Upper lobe of right lung (tissue), 1 donor: ENCODE data around the gene ACSL4. TPM values are rescaled to one million over a fixed set of nuclear protein-coding genes. Genes with fewer than 3 reads are reported as not detected.
A peak's percentile ranks its signal among the peaks of the same experiment; 100 is the strongest.

ENCODE experiments used
- ATAC-seq: fragments of 200-7000 bp; cut with Tn5 transposase; one replicate; pipeline ENCODE4 v1.9.1; 2020; ENCODE audit warnings: mild to moderate bottlenecking, moderate library complexity
- DNase-seq: peaks from one replicate; pipeline ENCODE4 v3.0.0-alpha.2; 2020
- H3K27ac ChIP-seq: fragments of 200-600 bp; one replicate; pipeline ENCODE4 v1.8.0; 2022
- H3K27me3 ChIP-seq: fragments of 200-600 bp; one replicate; pipeline ENCODE4 v1.8.0; 2022; ENCODE audit warnings: mild to moderate bottlenecking
- H3K36me3 ChIP-seq: fragments of 200-600 bp; one replicate; pipeline ENCODE4 v1.8.0; 2022
- H3K4me1 ChIP-seq: fragments of 200-600 bp; one replicate; pipeline ENCODE4 v1.8.0; 2022
- H3K4me3 ChIP-seq: fragments of 200-600 bp; one replicate; pipeline ENCODE4 v1.8.0; 2022; ENCODE audit warnings: mild to moderate bottlenecking
- H3K9me3 ChIP-seq: fragments of 200-600 bp; one replicate; pipeline ENCODE4 v1.8.0; 2022
- CTCF ChIP-seq: fragments of 200-600 bp; IDR thresholded peaks from one replicate; pipeline ENCODE4 v1.8.0; 2022; ENCODE audit warnings: antibody characterized with exemption
- intact Hi-C: fragments of 100-400 bp; cut with DNase I; formaldehyde crosslinking; loops from one replicate; pipeline ENCODE4 v1.11.0; 2022
- long read RNA-seq: library from polyadenylated mRNA; unstranded; transcript quantifications from one replicate; pipeline ENCODE4 v2.0.0, GENCODE V29; 2021
- total RNA-seq: library from RNA; stranded (reverse); fragmentation: NEBNext Ultra II Directional; extraction: Animal tissue kit (Norgen Biotek cat#: 25700); gene quantifications from one replicate; pipeline ENCODE4 v1.2.1, GENCODE V29; 2021
- donor health status: DM: no; HTN: yes; CAD: no; lungs with severe emphysema.

ACSL4 gene
- total RNA-seq: 140 TPM
- long read RNA-seq, full-length matches to known transcripts: 41 of 218 reads
- long read RNA-seq, partial matches to known transcripts: 20 of 218 reads
- long read RNA-seq, other reads (novel, unspliced or antisense): 157 of 218 reads

- Histone ChIP-seq H3K4me1 (no peaks in the 10 kb centered on the region), H3K27me3 (no peaks in the 10 kb centered on the region), H3K9me3 (no peaks in the 10 kb centered on the region), H3K36me3 (no peaks in the 10 kb centered on the region), H3K4me3 (peak within 1 kb of the TSS; percentile 67), H3K27ac (peak within 1 kb of the TSS; percentile 87)
- peak; percentile 99 for ATAC-seq
- intact Hi-C loops: no loop called here
- no peak for TF ChIP-seq CTCF
- DNase-seq: peak; percentile 96
These were observed at the start of gene ACSL4 for GRCh38 chrX:109732807-109733612. ACSL4 (minus strand) TSS chrX:109733257; CDS start chrX:109683363, 49,894 bp downstream.

- no peak for ATAC-seq
These were observed 44.7 kb upstream of the ACSL4 start for GRCh38 chrX:109777749-109778148.

DNA sequence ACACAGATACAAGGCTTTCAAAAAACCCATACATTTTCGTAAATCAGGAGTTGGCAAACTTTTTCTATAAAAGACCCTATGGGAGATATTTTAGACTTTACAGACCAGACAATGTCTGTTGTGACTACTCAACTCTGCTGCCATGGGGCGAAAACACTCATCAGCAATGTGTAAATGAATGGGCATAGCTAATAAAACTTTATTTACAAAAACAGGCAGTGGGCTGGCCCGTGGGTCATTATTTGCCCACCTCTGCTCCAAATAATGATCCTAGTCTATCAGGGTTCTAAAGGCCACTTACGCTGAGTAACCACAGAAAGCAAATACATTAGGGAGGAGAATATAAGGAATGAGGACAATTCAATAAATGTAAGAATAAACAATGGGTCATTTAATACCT lies 43.9 kb upstream of the ACSL4 start:
- Histone ChIP-seq H3K4me1 (no peaks in the 10 kb centered on the region), H3K4me3 (no peak overlapping the region), H3K27ac (no peak overlapping the region), H3K9me3 (no peaks in the 10 kb centered on the region), H3K27me3 (no peaks in the 10 kb centered on the region), H3K36me3 (no peaks in the 10 kb centered on the region)
- no peak for TF ChIP-seq CTCF
- no peak for ATAC-seq
- DNase-seq: no peak
- intact Hi-C loops: no loop called here

More at GRCh38 chrX:109777749-109778148, 44.7 kb upstream of the ACSL4 start:
- Histone ChIP-seq H3K9me3 (no peaks in the 10 kb centered on the region), H3K27ac (no peak overlapping the region), H3K4me3 (no peak overlapping the region), H3K4me1 (no peaks in the 10 kb centered on the region), H3K27me3 (no peaks in the 10 kb centered on the region), H3K36me3 (no peaks in the 10 kb centered on the region)
- DNase-seq: no peak
- intact Hi-C loops: no loop called here
- TF ChIP-seq CTCF: no peak

DNA sequence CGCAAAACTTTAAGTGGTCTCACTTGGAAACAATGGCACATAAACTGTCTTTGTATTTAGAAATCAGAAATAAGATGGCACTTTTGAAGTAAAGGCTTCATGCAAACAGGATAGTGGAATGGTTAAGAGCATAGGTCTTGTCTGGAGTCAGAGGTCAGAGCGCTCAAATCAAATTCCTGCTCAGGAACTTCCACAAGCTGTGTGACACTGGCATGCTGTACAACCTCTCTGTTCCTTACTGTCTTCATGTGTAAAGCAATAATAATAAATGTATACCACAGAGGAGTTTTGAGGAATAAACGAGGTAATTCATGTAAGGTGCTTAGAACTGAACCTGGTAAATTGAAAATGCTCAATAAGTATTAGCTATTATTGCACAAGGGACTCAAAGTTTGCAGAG lies 43.4 kb upstream of the ACSL4 start:
- Histone ChIP-seq H3K4me1 (no peaks in the 10 kb centered on the region), H3K27ac (no peak overlapping the region), H3K36me3 (no peaks in the 10 kb centered on the region), H3K27me3 (no peaks in the 10 kb centered on the region), H3K9me3 (no peaks in the 10 kb centered on the region), H3K4me3 (no peak overlapping the region)
- TF ChIP-seq CTCF: no peak
- no peak for ATAC-seq
- no peak for DNase-seq
- intact Hi-C loops: no loop called here

- Histone ChIP-seq H3K9me3 (no peaks in the 10 kb centered on the region), H3K27me3 (no peaks in the 10 kb centered on the region), H3K4me3 (no peak overlapping the region), H3K36me3 (no peaks in the 10 kb centered on the region), H3K4me1 (no peaks in the 10 kb centered on the region), H3K27ac (no peak overlapping the region)
- intact Hi-C loops: no loop called here
- TF ChIP-seq CTCF: no peak
- ATAC-seq (no peak), DNase-seq (no peak)
These were observed 42.3 kb upstream of the ACSL4 start for GRCh38 chrX:109775386-109775785.
